Keratinocyte (primary cell): Measurements from ENCODE around the gene PAQR8. TPM values are rescaled to one million over a fixed set of nuclear protein-coding genes. Genes with fewer than 3 reads are reported as not detected.

Experiments used
- DNase-seq: peaks from one replicate; pipeline ENCODE4 v3.0.0-alpha.2; 2011; ENCODE audit warnings: low read depth, missing footprints, low spot score
- FAIRE-seq: peaks from 2 replicates; lab custom pipeline; 2011; peaks lifted over from hg19 to GRCh38; lab: Jason Lieb, UNC
- H2AFZ ChIP-seq: 2 replicates; pipeline ENCODE4 v1.6.0; 2012; ENCODE audit warnings: low read length, control low read depth, inconsistent platforms; ENCODE audit not compliant: control insufficient read depth
- H3K27ac ChIP-seq: 2 replicates; pipeline ENCODE4 v1.5.1; 2011; ENCODE audit warnings: low read length; ENCODE audit not compliant: control insufficient read depth, insufficient read depth
- H3K27me3 ChIP-seq: 3 replicates; pipeline ENCODE4 v1.6.0; 2011; ENCODE audit warnings: low read length; ENCODE audit not compliant: control insufficient read depth, insufficient read depth; ENCODE audit errors: extremely low read depth
- H3K36me3 ChIP-seq, 2 experiments: 2 replicates in 1 of 2; 3 replicates in 1 of 2; pipeline ENCODE4 v1.5.1; 2011; ENCODE audit warnings: low read length in 2 of 2, mild to moderate bottlenecking in 1 of 2; ENCODE audit not compliant: control insufficient read depth in 2 of 2, insufficient read depth in 2 of 2; ENCODE audit errors: extremely low read depth in 1 of 2
- H3K4me1 ChIP-seq: 3 replicates; pipeline ENCODE4 v1.5.1; 2011; ENCODE audit warnings: low read length; ENCODE audit not compliant: control insufficient read depth, insufficient read depth; ENCODE audit errors: extremely low read depth
- H3K4me2 ChIP-seq: 3 replicates; pipeline ENCODE4 v1.6.0; 2011; ENCODE audit warnings: low read depth, low read length; ENCODE audit not compliant: control insufficient read depth, insufficient read depth; ENCODE audit errors: extremely low read depth
- H3K4me3 ChIP-seq, 3 experiments: fragments of 200-600 bp in 1 of 3; sonication (generic) in 1 of 3; 2 replicates in 2 of 3; 3 replicates in 1 of 3; pipeline ENCODE4 v1.5.1; 2011 to 2016; ENCODE audit warnings: low read length in 3 of 3, mild to moderate bottlenecking in 3 of 3, control low read depth in 2 of 3, inconsistent platforms in 1 of 3, low read depth in 1 of 3, mixed read lengths in 1 of 3, mixed run types in 1 of 3, moderate library complexity in 1 of 3; ENCODE audit not compliant: control insufficient read depth in 2 of 3, insufficient read depth in 2 of 3; ENCODE audit errors: extremely low read depth in 1 of 3
- H3K79me2 ChIP-seq: 2 replicates; pipeline ENCODE4 v1.6.0; 2012; ENCODE audit warnings: low read length; ENCODE audit not compliant: control insufficient read depth, insufficient read depth
- H3K9ac ChIP-seq: 3 replicates; pipeline ENCODE4 v1.6.0; 2011; ENCODE audit warnings: low read length; ENCODE audit not compliant: control insufficient read depth, insufficient read depth; ENCODE audit errors: extremely low read depth
- H3K9me1 ChIP-seq: 3 replicates; pipeline ENCODE4 v1.6.0; 2011; ENCODE audit warnings: low read length; ENCODE audit not compliant: control insufficient read depth, insufficient read depth; ENCODE audit errors: extremely low read depth
- H3K9me3 ChIP-seq: 2 replicates; pipeline ENCODE4 v1.5.1; 2012; ENCODE audit warnings: low read depth, low read length; ENCODE audit not compliant: control insufficient read depth
- H4K20me1 ChIP-seq: 3 replicates; pipeline ENCODE4 v1.6.0; 2011; ENCODE audit warnings: low read length; ENCODE audit not compliant: control insufficient read depth, insufficient read depth; ENCODE audit errors: extremely low read depth
- CTCF ChIP-seq, 3 experiments: IDR thresholded peaks in 1 of 3; conservative IDR thresholded peaks in 1 of 3; optimal IDR thresholded peaks in 1 of 3; 2 replicates in 2 of 3; 3 replicates in 1 of 3; pipeline versions ENCODE3 to v1.5.1; 2011; ENCODE audit warnings: low read length in 3 of 3, mild to moderate bottlenecking in 3 of 3, moderate library complexity in 2 of 3, control low read depth in 1 of 3, inconsistent platforms in 1 of 3; ENCODE audit not compliant: insufficient read depth in 2 of 3; ENCODE audit errors: extremely low read depth in 1 of 3
- EZH2 ChIP-seq: IDR thresholded peaks from one replicate; pipeline ENCODE4 v1.6.1; 2012; ENCODE audit warnings: inconsistent platforms, mild to moderate bottlenecking, low read length, moderate library complexity
- dilution Hi-C: fragments of 300-500 bp; cut with MboI; formaldehyde crosslinking; loops from one replicate; pipeline ENCODE4 v1.7.0; 2020; ENCODE audit warnings: low sequenced_read_pairs; ENCODE audit not compliant: extremely low pct_ligation_motif_present
- polyA plus RNA-seq, 5 experiments: library from polyadenylated mRNA; depleted of rRNA in 3 of 5; stranded (reverse) in 3 of 5; stranded (forward) in 1 of 5; unstranded in 1 of 5; fragments of >200 nt; gene quantifications; 1 replicate in 1 of 5; 2 replicates in 3 of 5; 3 replicates in 1 of 5; pipeline versions ENCODE4 v1.2.1 to v1.2.3, GENCODE V29; 2011 to 2012; ENCODE audit warnings: missing spikeins in 2 of 5, low read depth in 1 of 5, low replicate concordance in 1 of 5

The PAQR8 gene
- polyA plus RNA-seq, 1 donor (not counting 4 experiments of a cell fraction or from before 2014, with no cell fraction given) = 1.6 TPM

GRCh38 chr6:52415333-52415732 lies 53.4 kb downstream of the PAQR8 start:
- no peaks in the 10 kb centered on the region for H3K9me3 ChIP-seq
- FAIRE-seq = no peak
- no peak overlapping the region for H3K9ac ChIP-seq
- H3K4me1 ChIP-seq = peaks cover 19% of the 10 kb centered on the region
- H4K20me1 ChIP-seq = no peaks in the 10 kb centered on the region
- no peak overlapping the region for H2AFZ ChIP-seq
- DNase-seq = no peak
- H3K27me3 ChIP-seq = no peaks in the 10 kb centered on the region
- H3K4me2 ChIP-seq = no peak overlapping the region
- TF ChIP-seq EZH2 = no peak
- TF ChIP-seq CTCF (optimal IDR thresholded peaks at IDR 0.05 in 1 of 3, IDR thresholded peaks at IDR 0.05 in 1 of 3, conservative IDR thresholded peaks at IDR 0.05 in 1 of 3; ENCODE audit: extremely low read depth in 1 of 3, insufficient read depth in 2 of 3, low read length in 3 of 3) = no peak
- no peaks in the 10 kb centered on the region for H3K36me3 ChIP-seq
- H3K79me2 ChIP-seq = no peaks in the 10 kb centered on the region
- H3K9me1 ChIP-seq = no peaks in the 10 kb centered on the region
- H3K4me3 ChIP-seq = no peak overlapping the region
- H3K27ac ChIP-seq = no peak overlapping the region
- dilution Hi-C loops = loop anchor here (25.0 kb wide), 1 partner anchor 247 kb away; the partner anchor contains the start of gene TMEM14A

DNA sequence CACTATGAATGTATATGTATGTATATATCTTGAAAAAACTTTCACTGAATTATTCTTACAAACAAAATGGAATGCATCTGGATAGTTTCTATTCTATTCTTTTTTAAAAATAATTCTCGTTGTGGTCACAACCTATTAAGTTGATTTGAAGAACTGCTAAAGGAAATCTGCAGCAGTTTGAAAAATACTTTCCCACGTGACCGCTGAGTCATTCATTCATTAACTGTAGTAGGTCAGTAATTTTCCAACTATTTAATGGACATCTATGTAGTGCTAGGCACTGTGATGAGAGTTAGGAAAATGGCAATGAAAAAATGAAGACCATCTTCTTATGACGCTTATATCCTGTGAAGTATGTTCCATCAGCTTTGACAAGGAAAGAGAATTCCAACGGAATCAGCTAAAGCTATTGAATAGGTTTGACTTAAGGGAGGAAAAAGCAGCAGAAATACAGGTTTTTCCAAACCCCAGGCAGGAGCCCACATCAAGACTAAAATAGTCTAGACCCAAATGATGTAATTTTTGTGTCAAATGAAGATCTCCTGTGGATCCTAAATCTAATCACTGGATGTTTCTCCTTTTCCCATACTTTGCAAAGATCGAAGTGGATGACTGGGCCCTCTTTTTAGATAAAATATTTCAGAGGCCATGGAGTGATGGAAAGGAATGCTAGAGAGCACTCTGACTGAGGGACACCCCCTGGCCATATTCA lies 54.1 kb downstream of the PAQR8 start:
- H3K36me3 ChIP-seq = no peaks in the 10 kb centered on the region
- TF ChIP-seq EZH2 (no peak), CTCF (optimal IDR thresholded peaks at IDR 0.05 in 1 of 3, IDR thresholded peaks at IDR 0.05 in 1 of 3, conservative IDR thresholded peaks at IDR 0.05 in 1 of 3; ENCODE audit: extremely low read depth in 1 of 3, insufficient read depth in 2 of 3, low read length in 3 of 3) (no peak)
- no peaks in the 10 kb centered on the region for H3K27me3 ChIP-seq
- H3K9ac ChIP-seq = no peak overlapping the region
- no peaks in the 10 kb centered on the region for H3K9me3 ChIP-seq
- no peaks in the 10 kb centered on the region for H3K9me1 ChIP-seq
- H2AFZ ChIP-seq = no peak overlapping the region
- dilution Hi-C loops = loop anchor here (25.0 kb wide), 1 partner anchor 246 kb away; the partner anchor contains the start of gene TMEM14A
- no peak for FAIRE-seq
- H3K4me3 ChIP-seq = no peak overlapping the region
- peaks cover 21% of the 10 kb centered on the region for H3K4me1 ChIP-seq
- H4K20me1 ChIP-seq = no peaks in the 10 kb centered on the region
- H3K79me2 ChIP-seq = no peaks in the 10 kb centered on the region
- H3K4me2 ChIP-seq = no peak overlapping the region
- DNase-seq = no peak
- H3K27ac ChIP-seq = no peak overlapping the region
